H1 (cell line): ENCODE data around the gene RBL1. TPM values are rescaled to one million over a fixed set of nuclear protein-coding genes. Genes with fewer than 3 reads are reported as not detected.

Experiments used
- CTCF ChIA-PET: fragments of 300-600 bp; sonication (Branson Sonifier 250); formaldehyde crosslinking; loops from one replicate; lab custom pipeline; 2021; ENCODE audit not compliant: partially characterized antibody; lab: Charles Lee
- POLR2A ChIA-PET: fragments of 300-600 bp; sonication (Branson Sonifier 250); formaldehyde crosslinking; loops from one replicate; lab custom pipeline; 2021; ENCODE audit warnings: inconsistent platforms; ENCODE audit not compliant: partially characterized antibody; lab: Charles Lee
- DNase-seq, 2 experiments: peaks; one replicate each; pipeline versions ENCODE4 v3.0.0 to v3.0.0-alpha.2; 2010 to 2022; ENCODE audit warnings: low spot score in 2 of 2, low read depth in 1 of 2, mixed read lengths in 1 of 2
- FAIRE-seq: peaks from 2 replicates; lab custom pipeline; 2011; peaks lifted over from hg19 to GRCh38; lab: Jason Lieb, UNC
- H2AFZ ChIP-seq: 2 replicates; pipeline ENCODE4 v1.8.1; 2012; ENCODE audit warnings: low read length, inconsistent platforms
- H2AK5ac ChIP-seq: 2 replicates; pipeline ENCODE4 v1.6.1; 2013; ENCODE audit warnings: low read depth, low read length
- H2BK120ac ChIP-seq: replicated peaks from 2 replicates; pipeline ENCODE3; 2013; ENCODE audit warnings: low read depth, low read length, inconsistent platforms
- H2BK12ac ChIP-seq: 2 replicates; pipeline ENCODE4 v1.6.1; 2013; ENCODE audit warnings: low read depth, low read length
- H2BK15ac ChIP-seq: 2 replicates; pipeline ENCODE4 v1.6.1; 2013; ENCODE audit warnings: low read length
- H2BK20ac ChIP-seq: 2 replicates; pipeline ENCODE4 v1.6.1; 2013; ENCODE audit warnings: low read length
- H2BK5ac ChIP-seq: 2 replicates; pipeline ENCODE4 v1.6.1; 2013; ENCODE audit warnings: low read depth, low read length
- H3K14ac ChIP-seq: 2 replicates; pipeline ENCODE4 v1.6.1; 2013; ENCODE audit warnings: inconsistent platforms; ENCODE audit not compliant: insufficient read length
- H3K18ac ChIP-seq: 2 replicates; pipeline ENCODE4 v1.6.1; 2013; ENCODE audit warnings: low read length; ENCODE audit errors: extremely low read depth
- H3K23ac ChIP-seq: 2 replicates; pipeline ENCODE4 v1.6.1; 2013; ENCODE audit warnings: inconsistent platforms; ENCODE audit not compliant: insufficient read length
- H3K23me2 ChIP-seq: 2 replicates; pipeline ENCODE4 v1.6.1; 2013; ENCODE audit warnings: low read depth, low read length
- H3K27ac ChIP-seq: 2 replicates; pipeline ENCODE4 v1.6.1; 2011; ENCODE audit warnings: low read depth, low read length, inconsistent platforms
- H3K27me3 ChIP-seq, 4 experiments: replicated peaks in 1 of 4; 1 replicate in 1 of 4; 2 replicates in 3 of 4; pipeline versions ENCODE4 v1.6.1 to v1.8.1; 2011 to 2013; ENCODE audit warnings: low read length in 3 of 4, mild to moderate bottlenecking in 3 of 4, inconsistent platforms in 2 of 4, mixed read lengths in 2 of 4, moderate library complexity in 1 of 4; ENCODE audit not compliant: control insufficient read depth in 3 of 4, insufficient read depth in 3 of 4; ENCODE audit errors: extremely low read depth in 1 of 4
- H3K36me3 ChIP-seq, 4 experiments: 2 replicates each; pipeline versions ENCODE4 v1.6.1 to v1.8.1; 2011 to 2013; ENCODE audit warnings: mild to moderate bottlenecking in 4 of 4, low read length in 3 of 4, moderate library complexity in 2 of 4, control low read depth in 1 of 4, inconsistent platforms in 1 of 4; ENCODE audit not compliant: insufficient read depth in 4 of 4, control insufficient read depth in 2 of 4
- H3K4ac ChIP-seq: replicated peaks from 2 replicates; pipeline ENCODE3; 2013; ENCODE audit warnings: low read length, low read depth, mixed read lengths, inconsistent platforms; ENCODE audit not compliant: insufficient read length
- H3K4me1 ChIP-seq, 4 experiments: replicated peaks in 1 of 4; 1 replicate in 1 of 4; 2 replicates in 3 of 4; pipeline versions ENCODE4 v1.6.1 to v1.8.1; 2011 to 2013; ENCODE audit warnings: low read length in 3 of 4, inconsistent platforms in 2 of 4, mixed read lengths in 1 of 4; ENCODE audit not compliant: insufficient read depth in 4 of 4, control insufficient read depth in 3 of 4
- H3K4me2 ChIP-seq, 2 experiments: 2 replicates each; pipeline versions ENCODE4 v1.6.1 to v1.8.1; 2011 to 2013; ENCODE audit warnings: low read depth in 2 of 2, low read length in 2 of 2, control low read depth in 1 of 2, inconsistent platforms in 1 of 2, mild to moderate bottlenecking in 1 of 2; ENCODE audit not compliant: insufficient read depth in 1 of 2
- H3K4me3 ChIP-seq, 4 experiments: fragments of 200-600, 300-600 bp in 1 of 4; sonication (generic), shearing (Covaris generic), sonication (Bioruptor Twin) in 1 of 4; 2 replicates each; pipeline versions ENCODE4 v1.5.1 to v1.8.1; 2011 to 2016; ENCODE audit warnings: low read length in 4 of 4, low read depth in 3 of 4, control low read depth in 2 of 4, inconsistent platforms in 2 of 4, mild to moderate bottlenecking in 2 of 4, mixed read lengths in 1 of 4, moderate library complexity in 1 of 4; ENCODE audit not compliant: insufficient read depth in 2 of 4; ENCODE audit errors: extremely low read depth in 1 of 4
- H3K56ac ChIP-seq: replicated peaks from 2 replicates; pipeline ENCODE3; 2013; ENCODE audit warnings: low read depth, mild to moderate bottlenecking, mixed read lengths, low read length, inconsistent platforms; ENCODE audit not compliant: insufficient read length
- H3K79me1 ChIP-seq: 2 replicates; pipeline ENCODE4 v1.6.1; 2013; ENCODE audit warnings: low read depth, low read length, control low read depth
- H3K79me2 ChIP-seq, 2 experiments: 2 replicates each; pipeline versions ENCODE4 v1.6.1 to v1.8.1; 2012 to 2013; ENCODE audit warnings: low read length in 2 of 2, mild to moderate bottlenecking in 2 of 2, inconsistent platforms in 1 of 2; ENCODE audit not compliant: insufficient read depth in 2 of 2, control insufficient read depth in 1 of 2
- H3K9ac ChIP-seq, 4 experiments: replicated peaks in 1 of 4; 1 replicate in 1 of 4; 2 replicates in 3 of 4; pipeline versions ENCODE4 v1.6.1 to v1.8.1; 2011 to 2013; ENCODE audit warnings: low read depth in 3 of 4, low read length in 3 of 4, control low read depth in 2 of 4, mild to moderate bottlenecking in 2 of 4, moderate library complexity in 2 of 4, inconsistent platforms in 1 of 4; ENCODE audit errors: extremely low read depth in 1 of 4
- H3K9me3 ChIP-seq, 2 experiments: 2 replicates each; pipeline versions ENCODE4 v1.6.1 to v1.8.1; 2012 to 2013; ENCODE audit warnings: mild to moderate bottlenecking in 2 of 2, moderate library complexity in 2 of 2, control low read depth in 1 of 2, inconsistent platforms in 1 of 2, low read depth in 1 of 2, low read length in 1 of 2, mixed read lengths in 1 of 2; ENCODE audit not compliant: insufficient read depth in 2 of 2
- H4K20me1 ChIP-seq, 2 experiments: replicated peaks in 1 of 2; 2 replicates each; pipeline versions ENCODE3 to v1.8.1; 2011 to 2013; ENCODE audit warnings: inconsistent platforms in 2 of 2, low read length in 2 of 2, mild to moderate bottlenecking in 1 of 2; ENCODE audit not compliant: insufficient read depth in 2 of 2, control insufficient read depth in 1 of 2
- H4K5ac ChIP-seq: 2 replicates; pipeline ENCODE4 v1.6.1; 2013; ENCODE audit warnings: low read length, low read depth, mixed read lengths, inconsistent platforms; ENCODE audit not compliant: insufficient read length
- H4K8ac ChIP-seq: 2 replicates; pipeline ENCODE4 v1.8.0; 2013; ENCODE audit warnings: mild to moderate bottlenecking, moderate library complexity, low read length, inconsistent platforms; ENCODE audit not compliant: insufficient read depth; ENCODE audit errors: extremely low read depth
- H4K91ac ChIP-seq: replicated peaks from 2 replicates; pipeline ENCODE3; 2013; ENCODE audit warnings: low read length, mixed read lengths, inconsistent platforms; ENCODE audit not compliant: insufficient read length
- ASH2L ChIP-seq: fragments of 200-600, 300-600 bp; sonication (generic); IDR thresholded peaks from one replicate; pipeline ENCODE4 v1.7.1; 2017; ENCODE audit warnings: low read length
- ATF2 ChIP-seq: IDR thresholded peaks from 2 replicates; pipeline ENCODE4 v1.6.1; 2012; ENCODE audit warnings: low read length, inconsistent platforms
- CBX8 ChIP-seq: fragments of 300-800, 300-1000 bp; sonication (generic); IDR thresholded peaks from 2 replicates; pipeline ENCODE4 v1.7.1; 2016; ENCODE audit warnings: low read depth, low read length, borderline replicate concordance
- CEBPB ChIP-seq: IDR thresholded peaks from 2 replicates; pipeline ENCODE4 v1.6.1; 2012; ENCODE audit warnings: low read depth, low read length
- GTF2F1 ChIP-seq: IDR thresholded peaks from 2 replicates; pipeline ENCODE4 v1.6.1; 2012; ENCODE audit warnings: low read depth, low read length, improper control_type of control experiment, borderline replicate concordance
- JUN ChIP-seq: IDR thresholded peaks from 2 replicates; pipeline ENCODE4 v1.6.1; 2011; ENCODE audit warnings: low read depth, mild to moderate bottlenecking, improper control_type of control experiment, low read length
- SAP30 ChIP-seq: fragments of 300-600 bp; sonication (generic); IDR thresholded peaks from 2 replicates; pipeline ENCODE4 v1.7.1; 2012; ENCODE audit warnings: low read length, moderate library complexity, mild to moderate bottlenecking, inconsistent platforms; ENCODE audit not compliant: insufficient read depth, insufficient replicate concordance
- SP2 ChIP-seq: IDR thresholded peaks from 2 replicates; pipeline ENCODE4 v1.6.1; 2012; ENCODE audit warnings: mild to moderate bottlenecking, low read length, inconsistent platforms
- SUZ12 ChIP-seq: fragments of 200-600 bp; sonication (generic); IDR thresholded peaks from 2 replicates; pipeline ENCODE4 v1.6.1; 2012; ENCODE audit warnings: mild to moderate bottlenecking, inconsistent platforms, low read length, moderate library complexity, mixed read lengths
- TAF7 ChIP-seq: optimal IDR thresholded peaks from 2 replicates; pipeline ENCODE3; 2011; ENCODE audit warnings: low read depth, mild to moderate bottlenecking, inconsistent platforms, low read length, moderate library complexity, borderline replicate concordance
- WGBS, 2 experiments: shearing (Covaris generic) in 1 of 2; methylation state at CpG; one replicate each; pipeline versions ENCODE4 v1.1.6 to v1.1.7; 2013 to 2015; ENCODE audit warnings: low lambda C conversion rate in 2 of 2, mixed read lengths in 2 of 2, inconsistent platforms in 1 of 2, low coverage in 1 of 2, missing lambda C conversion rate in 1 of 2; ENCODE audit not compliant: insufficient replicate concordance in 2 of 2, insufficient coverage in 1 of 2, insufficient read length in 1 of 2; ENCODE audit errors: extremely low coverage in 1 of 2, missing lambda C conversion rate in 1 of 2; 5-methylcytosine and 5-hydroxymethylcytosine counted together
- polyA plus RNA-seq, 7 experiments: library from polyadenylated mRNA; depleted of rRNA in 3 of 7; stranded (reverse) in 5 of 7; unstranded in 2 of 7; fragments of >200 nt in 5 of 7; fragments of 200-250 nt in 2 of 7; gene quantifications; 1 replicate in 5 of 7; 2 replicates in 1 of 7; 4 replicates in 1 of 7; pipeline versions ENCODE4 v1.2.1 to v1.2.3, GENCODE V29; 2011 to 2013; ENCODE audit warnings: missing spikeins in 2 of 7, mixed read lengths in 2 of 7
- total RNA-seq: library from RNA; stranded (reverse); fragmentation: NEBNext Ultra II Directional; extraction: Animal tissue kit (Norgen Biotek cat#: 25700); gene quantifications from 2 replicates; pipeline ENCODE4 v1.2.1, GENCODE V29; 2021

RBL1 gene
- total and polyA plus RNA-seq, 2 of the 8 experiments (the other 6 are each of a cell fraction or from before 2014, with no cell fraction given) = 3.2 to 12.3 TPM

GRCh38 chr20:36974660-36975059, 121.1 kb downstream of the RBL1 start:
- ChIA-PET POLR2A (interaction anchor here (1.2 kb wide), 1 partner anchor 21 kb away, joined by 4 read pairs; no protein-coding TSS in a partner anchor), CTCF (interaction anchor here (0.9 to 1.5 kb wide), 2 partner anchors 48 to 108 kb away, joined by 3 read pairs; no protein-coding TSS in a partner anchor)

More at GRCh38 chr20:36974660-36975059, 121.1 kb downstream of the RBL1 start:
- Histone ChIP-seq H2BK15ac (no peak overlapping the region), H3K79me1 (no peaks in the 10 kb centered on the region), H3K4ac (no peak overlapping the region), H3K4me1 (no peaks in the 10 kb centered on the region), H4K91ac (no peak overlapping the region), H2AK5ac (no peak overlapping the region)
- no peak for DNase-seq
- TF ChIP-seq SUZ12 (no peak), ASH2L (no peak), JUN (no peak), GTF2F1 (no peak), ATF2 (no peak), CBX8 (no peak), CEBPB (no peak), SP2 (no peak), SAP30 (no peak), TAF7 (no peak)
- TF ChIP-seq, all 59 proteins: peak for 0
- Histone ChIP-seq H3K27me3 (no peaks in the 10 kb centered on the region), H3K18ac (no peak overlapping the region), H4K5ac (no peak overlapping the region), H2BK120ac (no peak overlapping the region), H3K9ac (no peak overlapping the region), H3K23ac (no peak overlapping the region), H3K14ac (no peak overlapping the region), H3K56ac (no peak overlapping the region), H4K20me1 (no peaks in the 10 kb centered on the region), H3K27ac (no peak overlapping the region), H3K4me3 (no peak overlapping the region), H3K4me2 (no peak overlapping the region), H2BK5ac (no peak overlapping the region), H2BK20ac (no peak overlapping the region), H3K79me2 (no peaks in the 10 kb centered on the region), H2BK12ac (no peak overlapping the region), H3K36me3 (no peaks in the 10 kb centered on the region), H3K23me2 (no peaks in the 10 kb centered on the region), H2AFZ (no peak overlapping the region), H3K9me3 (peaks cover 0 to 3% of the 10 kb centered on the region in 2 experiments; a peak in 2 of 4 replicates), H4K8ac (no peak overlapping the region)
- FAIRE-seq = no peak
- WGBS, 2 experiments = 91% methylated on average over 3 of the region's 3 CpGs; no CpG with 5 or more reads in 1 of the 2 experiments
